H1 (cell line): ENCODE data around the gene SHCBP1. TPM values are rescaled to one million over a fixed set of nuclear protein-coding genes. Genes with fewer than 3 reads are reported as not detected.

Experiments used
- CTCF ChIA-PET: fragments of 300-600 bp; sonication (Branson Sonifier 250); formaldehyde crosslinking; loops from one replicate; lab custom pipeline; 2021; ENCODE audit not compliant: partially characterized antibody; lab: Charles Lee
- POLR2A ChIA-PET: fragments of 300-600 bp; sonication (Branson Sonifier 250); formaldehyde crosslinking; loops from one replicate; lab custom pipeline; 2021; ENCODE audit warnings: inconsistent platforms; ENCODE audit not compliant: partially characterized antibody; lab: Charles Lee
- DNase-seq, 2 experiments: peaks; one replicate each; pipeline versions ENCODE4 v3.0.0 to v3.0.0-alpha.2; 2010 to 2022; ENCODE audit warnings: low spot score in 2 of 2, low read depth in 1 of 2, mixed read lengths in 1 of 2
- FAIRE-seq: peaks from 2 replicates; lab custom pipeline; 2011; peaks lifted over from hg19 to GRCh38; lab: Jason Lieb, UNC
- H2AFZ ChIP-seq: 2 replicates; pipeline ENCODE4 v1.8.1; 2012; ENCODE audit warnings: low read length, inconsistent platforms
- H2AK5ac ChIP-seq: 2 replicates; pipeline ENCODE4 v1.6.1; 2013; ENCODE audit warnings: low read depth, low read length
- H2BK120ac ChIP-seq: replicated peaks from 2 replicates; pipeline ENCODE3; 2013; ENCODE audit warnings: low read depth, low read length, inconsistent platforms
- H2BK12ac ChIP-seq: 2 replicates; pipeline ENCODE4 v1.6.1; 2013; ENCODE audit warnings: low read depth, low read length
- H2BK15ac ChIP-seq: 2 replicates; pipeline ENCODE4 v1.6.1; 2013; ENCODE audit warnings: low read length
- H2BK20ac ChIP-seq: 2 replicates; pipeline ENCODE4 v1.6.1; 2013; ENCODE audit warnings: low read length
- H2BK5ac ChIP-seq: 2 replicates; pipeline ENCODE4 v1.6.1; 2013; ENCODE audit warnings: low read depth, low read length
- H3K14ac ChIP-seq: 2 replicates; pipeline ENCODE4 v1.6.1; 2013; ENCODE audit warnings: inconsistent platforms; ENCODE audit not compliant: insufficient read length
- H3K18ac ChIP-seq: 2 replicates; pipeline ENCODE4 v1.6.1; 2013; ENCODE audit warnings: low read length; ENCODE audit errors: extremely low read depth
- H3K23ac ChIP-seq: 2 replicates; pipeline ENCODE4 v1.6.1; 2013; ENCODE audit warnings: inconsistent platforms; ENCODE audit not compliant: insufficient read length
- H3K23me2 ChIP-seq: 2 replicates; pipeline ENCODE4 v1.6.1; 2013; ENCODE audit warnings: low read depth, low read length
- H3K27ac ChIP-seq: 2 replicates; pipeline ENCODE4 v1.6.1; 2011; ENCODE audit warnings: low read depth, low read length, inconsistent platforms
- H3K27me3 ChIP-seq, 4 experiments: replicated peaks in 1 of 4; 1 replicate in 1 of 4; 2 replicates in 3 of 4; pipeline versions ENCODE4 v1.6.1 to v1.8.1; 2011 to 2013; ENCODE audit warnings: low read length in 3 of 4, mild to moderate bottlenecking in 3 of 4, inconsistent platforms in 2 of 4, mixed read lengths in 2 of 4, moderate library complexity in 1 of 4; ENCODE audit not compliant: control insufficient read depth in 3 of 4, insufficient read depth in 3 of 4; ENCODE audit errors: extremely low read depth in 1 of 4
- H3K36me3 ChIP-seq, 4 experiments: 2 replicates each; pipeline versions ENCODE4 v1.6.1 to v1.8.1; 2011 to 2013; ENCODE audit warnings: mild to moderate bottlenecking in 4 of 4, low read length in 3 of 4, moderate library complexity in 2 of 4, control low read depth in 1 of 4, inconsistent platforms in 1 of 4; ENCODE audit not compliant: insufficient read depth in 4 of 4, control insufficient read depth in 2 of 4
- H3K4ac ChIP-seq: replicated peaks from 2 replicates; pipeline ENCODE3; 2013; ENCODE audit warnings: low read length, low read depth, mixed read lengths, inconsistent platforms; ENCODE audit not compliant: insufficient read length
- H3K4me1 ChIP-seq, 4 experiments: replicated peaks in 1 of 4; 1 replicate in 1 of 4; 2 replicates in 3 of 4; pipeline versions ENCODE4 v1.6.1 to v1.8.1; 2011 to 2013; ENCODE audit warnings: low read length in 3 of 4, inconsistent platforms in 2 of 4, mixed read lengths in 1 of 4; ENCODE audit not compliant: insufficient read depth in 4 of 4, control insufficient read depth in 3 of 4
- H3K4me2 ChIP-seq, 2 experiments: 2 replicates each; pipeline versions ENCODE4 v1.6.1 to v1.8.1; 2011 to 2013; ENCODE audit warnings: low read depth in 2 of 2, low read length in 2 of 2, control low read depth in 1 of 2, inconsistent platforms in 1 of 2, mild to moderate bottlenecking in 1 of 2; ENCODE audit not compliant: insufficient read depth in 1 of 2
- H3K4me3 ChIP-seq, 4 experiments: fragments of 200-600, 300-600 bp in 1 of 4; sonication (generic), shearing (Covaris generic), sonication (Bioruptor Twin) in 1 of 4; 2 replicates each; pipeline versions ENCODE4 v1.5.1 to v1.8.1; 2011 to 2016; ENCODE audit warnings: low read length in 4 of 4, low read depth in 3 of 4, control low read depth in 2 of 4, inconsistent platforms in 2 of 4, mild to moderate bottlenecking in 2 of 4, mixed read lengths in 1 of 4, moderate library complexity in 1 of 4; ENCODE audit not compliant: insufficient read depth in 2 of 4; ENCODE audit errors: extremely low read depth in 1 of 4
- H3K56ac ChIP-seq: replicated peaks from 2 replicates; pipeline ENCODE3; 2013; ENCODE audit warnings: low read depth, mild to moderate bottlenecking, mixed read lengths, low read length, inconsistent platforms; ENCODE audit not compliant: insufficient read length
- H3K79me1 ChIP-seq: 2 replicates; pipeline ENCODE4 v1.6.1; 2013; ENCODE audit warnings: low read depth, low read length, control low read depth
- H3K79me2 ChIP-seq, 2 experiments: 2 replicates each; pipeline versions ENCODE4 v1.6.1 to v1.8.1; 2012 to 2013; ENCODE audit warnings: low read length in 2 of 2, mild to moderate bottlenecking in 2 of 2, inconsistent platforms in 1 of 2; ENCODE audit not compliant: insufficient read depth in 2 of 2, control insufficient read depth in 1 of 2
- H3K9ac ChIP-seq, 4 experiments: replicated peaks in 1 of 4; 1 replicate in 1 of 4; 2 replicates in 3 of 4; pipeline versions ENCODE4 v1.6.1 to v1.8.1; 2011 to 2013; ENCODE audit warnings: low read depth in 3 of 4, low read length in 3 of 4, control low read depth in 2 of 4, mild to moderate bottlenecking in 2 of 4, moderate library complexity in 2 of 4, inconsistent platforms in 1 of 4; ENCODE audit errors: extremely low read depth in 1 of 4
- H3K9me3 ChIP-seq, 2 experiments: 2 replicates each; pipeline versions ENCODE4 v1.6.1 to v1.8.1; 2012 to 2013; ENCODE audit warnings: mild to moderate bottlenecking in 2 of 2, moderate library complexity in 2 of 2, control low read depth in 1 of 2, inconsistent platforms in 1 of 2, low read depth in 1 of 2, low read length in 1 of 2, mixed read lengths in 1 of 2; ENCODE audit not compliant: insufficient read depth in 2 of 2
- H4K20me1 ChIP-seq, 2 experiments: replicated peaks in 1 of 2; 2 replicates each; pipeline versions ENCODE3 to v1.8.1; 2011 to 2013; ENCODE audit warnings: inconsistent platforms in 2 of 2, low read length in 2 of 2, mild to moderate bottlenecking in 1 of 2; ENCODE audit not compliant: insufficient read depth in 2 of 2, control insufficient read depth in 1 of 2
- H4K5ac ChIP-seq: 2 replicates; pipeline ENCODE4 v1.6.1; 2013; ENCODE audit warnings: low read length, low read depth, mixed read lengths, inconsistent platforms; ENCODE audit not compliant: insufficient read length
- H4K8ac ChIP-seq: 2 replicates; pipeline ENCODE4 v1.8.0; 2013; ENCODE audit warnings: mild to moderate bottlenecking, moderate library complexity, low read length, inconsistent platforms; ENCODE audit not compliant: insufficient read depth; ENCODE audit errors: extremely low read depth
- H4K91ac ChIP-seq: replicated peaks from 2 replicates; pipeline ENCODE3; 2013; ENCODE audit warnings: low read length, mixed read lengths, inconsistent platforms; ENCODE audit not compliant: insufficient read length
- GTF2F1 ChIP-seq: IDR thresholded peaks from 2 replicates; pipeline ENCODE4 v1.6.1; 2012; ENCODE audit warnings: low read depth, low read length, improper control_type of control experiment, borderline replicate concordance
- JUND ChIP-seq: IDR thresholded peaks from 2 replicates; pipeline ENCODE4 v1.6.1; 2011; ENCODE audit warnings: mild to moderate bottlenecking, improper control_type of control experiment, low read length
- KDM4A ChIP-seq: IDR thresholded peaks from one replicate; pipeline ENCODE4 v1.7.1; 2012; ENCODE audit warnings: low read depth, mild to moderate bottlenecking, moderate library complexity, low read length, inconsistent platforms; ENCODE audit not compliant: severe bottlenecking
- KDM5A ChIP-seq: fragments of 200-600 bp; IDR thresholded peaks from 2 replicates; pipeline ENCODE4 v1.7.1; 2012; ENCODE audit warnings: mild to moderate bottlenecking, low read length, inconsistent platforms, mixed read lengths
- RXRA ChIP-seq: IDR thresholded peaks from 2 replicates; pipeline ENCODE4 v1.6.1; 2011; ENCODE audit warnings: low read depth, mild to moderate bottlenecking, low read length, moderate library complexity; ENCODE audit not compliant: insufficient read depth
- SAP30 ChIP-seq: fragments of 300-600 bp; sonication (generic); IDR thresholded peaks from 2 replicates; pipeline ENCODE4 v1.7.1; 2012; ENCODE audit warnings: low read length, moderate library complexity, mild to moderate bottlenecking, inconsistent platforms; ENCODE audit not compliant: insufficient read depth, insufficient replicate concordance
- SIN3A ChIP-seq, 2 experiments: IDR thresholded peaks in 1 of 2; conservative IDR thresholded peaks in 1 of 2; 2 replicates each; pipeline ENCODE4 v1.6.1; 2011 to 2012; ENCODE audit warnings: low read length in 2 of 2, improper control_type of control experiment in 1 of 2, low read depth in 1 of 2, mild to moderate bottlenecking in 1 of 2
- WGBS, 2 experiments: shearing (Covaris generic) in 1 of 2; methylation state at CpG; one replicate each; pipeline versions ENCODE4 v1.1.6 to v1.1.7; 2013 to 2015; ENCODE audit warnings: low lambda C conversion rate in 2 of 2, mixed read lengths in 2 of 2, inconsistent platforms in 1 of 2, low coverage in 1 of 2, missing lambda C conversion rate in 1 of 2; ENCODE audit not compliant: insufficient replicate concordance in 2 of 2, insufficient coverage in 1 of 2, insufficient read length in 1 of 2; ENCODE audit errors: extremely low coverage in 1 of 2, missing lambda C conversion rate in 1 of 2; 5-methylcytosine and 5-hydroxymethylcytosine counted together
- polyA plus RNA-seq, 7 experiments: library from polyadenylated mRNA; depleted of rRNA in 3 of 7; stranded (reverse) in 5 of 7; unstranded in 2 of 7; fragments of >200 nt in 5 of 7; fragments of 200-250 nt in 2 of 7; gene quantifications; 1 replicate in 5 of 7; 2 replicates in 1 of 7; 4 replicates in 1 of 7; pipeline versions ENCODE4 v1.2.1 to v1.2.3, GENCODE V29; 2011 to 2013; ENCODE audit warnings: missing spikeins in 2 of 7, mixed read lengths in 2 of 7
- total RNA-seq: library from RNA; stranded (reverse); fragmentation: NEBNext Ultra II Directional; extraction: Animal tissue kit (Norgen Biotek cat#: 25700); gene quantifications from 2 replicates; pipeline ENCODE4 v1.2.1, GENCODE V29; 2021
- TF ChIP-seq, protein P1 (sequence below): IDR thresholded peaks from 2 replicates; pipeline ENCODE4 v1.6.1; 2012; ENCODE audit warnings: inconsistent platforms

SHCBP1 gene
- total and polyA plus RNA-seq, 2 of the 8 experiments (the other 6 are each of a cell fraction or from before 2014, with no cell fraction given) = 5.7 to 14.8 TPM

DNA sequence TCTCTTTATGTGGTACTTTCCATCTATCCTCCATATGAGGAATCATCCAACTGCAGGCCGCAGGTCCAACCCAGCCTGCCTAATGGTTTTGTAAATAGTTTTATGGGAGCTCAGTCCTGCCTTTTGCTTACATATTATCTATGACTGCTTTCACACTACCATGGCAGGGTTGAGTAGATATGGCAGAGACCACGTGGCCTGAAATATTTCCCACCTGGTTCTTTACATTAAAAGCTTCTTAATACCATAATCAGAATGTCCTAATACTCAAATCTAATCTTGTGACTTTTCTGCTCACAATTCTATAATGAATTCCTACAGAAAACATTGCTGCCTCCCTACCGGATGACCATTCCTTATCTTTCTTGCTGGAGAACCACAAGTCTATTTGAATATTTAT, 71.7 kb downstream of the SHCBP1 start:
- H3K36me3 ChIP-seq = no peaks in the 10 kb centered on the region
- H3K27me3 ChIP-seq = no peaks in the 10 kb centered on the region
- H2BK20ac ChIP-seq = no peak overlapping the region
- no peaks in the 10 kb centered on the region for H3K4me1 ChIP-seq
- DNase-seq = no peak
- H3K14ac ChIP-seq = no peak overlapping the region
- H3K9ac ChIP-seq = no peak overlapping the region
- H3K56ac ChIP-seq = no peak overlapping the region
- no peaks in the 10 kb centered on the region for H3K79me1 ChIP-seq
- H3K27ac ChIP-seq = no peak overlapping the region
- no peak overlapping the region for H4K8ac ChIP-seq
- no peak overlapping the region for H2BK5ac ChIP-seq
- H3K4ac ChIP-seq = no peak overlapping the region
- ChIA-PET CTCF (interaction anchor here (1.3 kb wide), 1 partner anchor 9 kb away, joined by 3 read pairs; no protein-coding TSS in a partner anchor), POLR2A (no interaction called here)
- H4K5ac ChIP-seq = no peak overlapping the region
- H3K18ac ChIP-seq = no peak overlapping the region
- peaks cover 17 to 26% of the 10 kb centered on the region in 2 experiments; a peak in 3 of 4 replicates for H3K9me3 ChIP-seq
- H3K79me2 ChIP-seq = no peaks in the 10 kb centered on the region
- H3K23ac ChIP-seq = no peak overlapping the region
- H2AFZ ChIP-seq = no peak overlapping the region
- H2BK12ac ChIP-seq = no peak overlapping the region
- H2AK5ac ChIP-seq = no peak overlapping the region
- WGBS, 2 experiments = 58% methylated on average over 3 of the region's 3 CpGs; no CpG with 5 or more reads in 1 of the 2 experiments
- H3K4me2 ChIP-seq = no peak overlapping the region
- H2BK120ac ChIP-seq = no peak overlapping the region
- no peak for TF ChIP-seq KDM5A
- no peak for TF ChIP-seq SAP30
- no peak for TF ChIP-seq SIN3A (conservative IDR thresholded peaks at IDR 0.05 in 1 of 2, IDR thresholded peaks at IDR 0.05 in 1 of 2; ENCODE audit: low read depth in 1 of 2, low read length in 2 of 2)
- no peak for TF ChIP-seq JUND
- TF ChIP-seq, protein P1, sequence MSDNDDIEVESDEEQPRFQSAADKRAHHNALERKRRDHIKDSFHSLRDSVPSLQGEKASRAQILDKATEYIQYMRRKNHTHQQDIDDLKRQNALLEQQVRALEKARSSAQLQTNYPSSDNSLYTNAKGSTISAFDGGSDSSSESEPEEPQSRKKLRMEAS = no peak
- no peak for TF ChIP-seq GTF2F1
- no peak for TF ChIP-seq KDM4A
- no peak for TF ChIP-seq RXRA
- no peaks in the 10 kb centered on the region for H4K20me1 ChIP-seq
- H3K4me3 ChIP-seq = no peak overlapping the region
- H3K23me2 ChIP-seq = no peaks in the 10 kb centered on the region
- no peak for FAIRE-seq
- H2BK15ac ChIP-seq = no peak overlapping the region
- H4K91ac ChIP-seq = no peak overlapping the region
